AG04450 (cell line): ENCODE data around the gene SMC4. TPM values are rescaled to one million over a fixed set of nuclear protein-coding genes. Genes with fewer than 3 reads are reported as not detected.
"Not testable (repeated sequence)": the region's sequence is repeated elsewhere in the genome, so short reads cannot be mapped to it uniquely, and the experiment has no call there.

Experiments used
- CTCF ChIA-PET: fragments of 300-600, 350-600 bp; formaldehyde crosslinking; extraction: SDS; loops from one replicate; lab custom pipeline; 2022; ENCODE audit warnings: antibody characterized with exemption, inconsistent platforms; lab: Charles Lee
- POLR2A ChIA-PET: fragments of 350-600 bp; formaldehyde crosslinking; extraction: SDS; loops from one replicate; lab custom pipeline; 2021; ENCODE audit warnings: antibody characterized with exemption, inconsistent platforms; lab: Yijun Ruan, JAX
- DNase-seq: peaks from one replicate; pipeline ENCODE4 v3.0.0-alpha.2; 2011; ENCODE audit warnings: low read depth, low spot score
- H3K27ac ChIP-seq: one replicate; pipeline ENCODE4 v1.5.1; 2012; ENCODE audit warnings: low read depth, low read length, control low read depth
- H3K27me3 ChIP-seq: one replicate; pipeline ENCODE4 v1.6.0; 2012; ENCODE audit warnings: low read length; ENCODE audit not compliant: control insufficient read depth, insufficient read depth
- H3K4me3 ChIP-seq: 2 replicates; pipeline ENCODE4 v1.5.1; 2011; ENCODE audit warnings: mild to moderate bottlenecking, low read depth, low read length, control low read depth
- H3K9me3 ChIP-seq: 2 replicates; pipeline ENCODE4 v1.5.1; 2012; ENCODE audit warnings: low read length; ENCODE audit not compliant: control insufficient read depth, insufficient read depth
- CTCF ChIP-seq: IDR thresholded peaks from 2 replicates; pipeline ENCODE4 v1.5.1; 2011; ENCODE audit warnings: low read depth, low read length, control low read depth, inconsistent platforms
- polyA minus RNA-seq: library from RNA; depleted of rRNA, polyadenylated mRNA; stranded (reverse); fragments of >200 nt; gene quantifications from 2 replicates; pipeline ENCODE4 v1.2.3, GENCODE V29; 2011; rRNA and poly(A)+ RNA removed
- polyA plus RNA-seq: library from polyadenylated mRNA; depleted of rRNA; stranded (reverse); fragments of >200 nt; gene quantifications from 2 replicates; pipeline ENCODE4 v1.2.3, GENCODE V29; 2011; rRNA removed

The SMC4 gene
- 23.5 and 42.0 TPM in 2 replicates for polyA plus RNA-seq
- 8.6 and 20.0 TPM in 2 replicates for polyA minus RNA-seq

- peak; percentile 90 for DNase-seq
- no peaks in the 10 kb centered on the region for H3K9me3 ChIP-seq
- H3K4me3 ChIP-seq: peak within 1 kb of the TSS; percentile 98
- TF ChIP-seq CTCF: no peak
- peak within 1 kb of the TSS; percentile 86 for H3K27ac ChIP-seq
- ChIA-PET POLR2A (interaction anchor here (0.6 to 1.7 kb wide), 3 partner anchors 26 to 178 kb away, joined by 3 to 5 read pairs (median 3); partner anchors contain the start of gene TRIM59), CTCF (interaction anchor here (1.4 kb wide), 1 partner anchor 14 kb away, joined by 4 read pairs; no protein-coding TSS in a partner anchor)
- H3K27me3 ChIP-seq: no peaks in the 10 kb centered on the region
These were observed at the start of gene SMC4, which contains the start of gene IFT80 for GRCh38 chr3:160399125-160400029. Gene SMC4 (plus strand): TSS chr3:160399650. CDS start chr3:160400827, 1,177 bp downstream. Gene IFT80 (minus strand): TSS chr3:160399225. CDS start chr3:160384600, 14,625 bp downstream.

- no peak overlapping the region for H3K4me3 ChIP-seq
- no peaks in the 10 kb centered on the region for H3K27me3 ChIP-seq
- no peaks in the 10 kb centered on the region for H3K9me3 ChIP-seq
- no peak for DNase-seq
- ChIA-PET POLR2A (no interaction called here), CTCF (no interaction called here)
- H3K27ac ChIP-seq: no peak overlapping the region
- TF ChIP-seq CTCF: no peak
These were observed 43.6 kb upstream of the SMC4 start for GRCh38 chr3:160355826-160356225.

- H3K4me3 ChIP-seq, H3K9me3 ChIP-seq, H3K27me3 ChIP-seq, POLR2A ChIA-PET, H3K27ac ChIP-seq, CTCF ChIA-PET, DNase-seq: not testable (repeated sequence)
These were observed 36.6 kb upstream of the SMC4 start for GRCh38 chr3:160362896-160363295.

- no peak for TF ChIP-seq CTCF
- DNase-seq: no peak
- POLR2A ChIA-PET: no interaction called here
- Histone ChIP-seq H3K9me3 (no peaks in the 10 kb centered on the region), H3K27me3 (no peaks in the 10 kb centered on the region), H3K4me3 (no peak overlapping the region), H3K27ac (no peak overlapping the region)
- CTCF ChIA-PET: no interaction called here
These were observed 33.5 kb upstream of the SMC4 start for GRCh38 chr3:160365869-160366522.

- H3K4me3 ChIP-seq: no peak overlapping the region
- ChIA-PET POLR2A (no interaction called here), CTCF (interaction anchor here (0.5 to 1.6 kb wide), 3 partner anchors 33 to 483 kb away, joined by 3 to 5 read pairs (median 4); no protein-coding TSS in a partner anchor)
- TF ChIP-seq CTCF: no peak
- H3K27me3 ChIP-seq: no peaks in the 10 kb centered on the region
- no peaks in the 10 kb centered on the region for H3K9me3 ChIP-seq
- DNase-seq: no peak
- no peak overlapping the region for H3K27ac ChIP-seq
These were observed 30.6 kb upstream of the SMC4 start for GRCh38 chr3:160368804-160369203.
